ENCODE measurements around the gene BAIAP2L2.
"Not testable (repeated sequence)": the region's sequence is repeated elsewhere in the genome, so short reads cannot be mapped to it uniquely, and the experiment has no call there.

The BAIAP2L2 gene

DNA sequence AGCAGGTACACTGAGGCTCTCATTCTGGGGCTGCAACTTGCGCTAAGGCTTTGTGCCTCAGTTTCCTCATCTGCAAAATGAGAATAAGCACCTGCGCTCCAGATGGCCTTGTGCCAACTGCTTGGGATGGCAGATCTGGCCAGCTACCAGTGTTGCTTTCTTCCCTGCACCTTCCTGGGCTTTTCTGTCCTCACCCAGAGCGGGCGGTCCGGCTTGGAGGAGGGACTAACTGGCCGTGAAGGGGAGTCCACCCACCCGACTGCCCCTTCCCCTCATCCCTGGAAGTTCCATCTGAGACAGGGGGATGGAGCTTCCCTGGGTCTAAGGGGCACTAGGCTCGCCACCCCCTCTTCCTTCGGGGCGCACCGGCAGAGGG is 30.0 kb downstream of the BAIAP2L2 start:
- FAIRE-seq: no peak

DNA sequence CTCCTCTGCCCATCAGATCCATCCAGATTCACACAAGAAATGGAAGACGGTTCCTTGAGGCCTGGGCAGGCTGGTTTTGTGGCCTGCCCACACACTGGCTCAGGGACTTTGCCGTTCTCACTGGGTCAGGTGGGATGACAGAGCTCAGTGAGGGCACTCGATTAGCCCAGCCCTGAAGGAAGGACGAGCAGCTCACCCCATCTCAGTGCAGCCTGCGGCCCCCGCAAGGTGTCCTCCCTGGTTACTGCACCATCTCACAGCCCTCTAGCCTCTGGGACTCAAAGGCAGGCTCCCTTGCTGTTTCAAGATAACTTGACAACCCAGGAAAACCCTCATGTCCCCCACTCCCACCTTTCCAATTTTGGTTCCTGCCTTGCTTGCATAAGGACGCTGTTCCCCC is 30.7 kb downstream of the BAIAP2L2 start:
- FAIRE-seq: no peak

DNA sequence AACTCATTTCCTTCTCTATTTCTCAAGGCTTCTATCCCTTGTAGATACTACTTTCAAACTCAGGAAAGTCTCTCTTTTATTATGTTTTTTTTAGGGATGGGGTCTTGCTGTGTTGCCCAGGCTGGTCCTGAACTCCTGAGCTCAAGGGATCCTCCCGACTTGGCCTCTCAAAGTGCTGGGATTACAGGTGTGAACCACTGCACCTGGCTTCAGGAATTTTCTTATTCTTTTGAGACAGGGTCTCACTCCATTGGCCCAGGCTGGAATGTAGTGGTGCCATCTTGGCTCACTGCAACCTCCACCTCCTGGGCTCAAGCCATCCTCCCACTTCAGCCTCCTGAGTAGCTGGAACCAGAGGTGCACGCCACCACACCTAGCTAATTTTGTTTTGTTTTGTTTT is 31.3 kb downstream of the BAIAP2L2 start:
- FAIRE-seq: not testable (repeated sequence)

DNA sequence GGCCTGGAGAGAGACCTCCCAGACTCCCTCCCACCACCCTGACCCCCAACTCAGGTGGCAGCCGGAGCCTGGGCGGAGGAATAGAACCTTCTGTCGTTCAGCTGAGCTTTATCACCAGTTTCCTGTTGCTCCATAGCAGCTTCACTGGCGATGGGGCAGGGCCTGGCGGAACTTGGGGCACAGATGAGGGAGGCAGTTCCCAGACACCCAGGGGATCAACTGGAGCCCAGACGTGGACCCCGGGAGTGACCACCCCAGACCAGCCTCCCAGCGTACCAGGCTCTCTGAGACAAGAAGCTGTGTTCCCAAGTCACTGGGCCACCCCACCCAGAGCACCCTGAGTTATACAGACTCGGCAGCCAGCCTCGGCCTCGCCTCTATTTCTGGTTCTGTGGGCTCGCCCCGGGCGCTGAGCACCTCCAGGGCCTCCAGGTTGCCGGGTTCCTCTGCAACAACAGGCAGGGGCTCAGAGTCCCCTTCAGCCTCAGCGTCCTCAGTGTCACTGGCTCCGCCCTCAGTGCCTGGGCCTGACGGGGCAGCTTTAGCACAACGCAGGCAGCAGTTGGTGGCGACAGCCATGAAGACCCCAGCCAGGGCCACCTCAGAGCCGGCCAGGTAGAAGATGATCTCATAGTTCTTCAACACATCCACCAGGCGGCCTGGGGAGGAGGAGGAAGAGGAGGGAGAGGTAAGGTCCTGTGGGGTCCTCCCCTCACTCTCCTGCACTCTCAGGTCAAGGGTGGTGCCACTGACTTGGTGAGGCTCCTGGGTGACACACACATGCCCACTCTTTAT is 32.2 kb downstream of the BAIAP2L2 start:
- FAIRE-seq: no peak

DNA sequence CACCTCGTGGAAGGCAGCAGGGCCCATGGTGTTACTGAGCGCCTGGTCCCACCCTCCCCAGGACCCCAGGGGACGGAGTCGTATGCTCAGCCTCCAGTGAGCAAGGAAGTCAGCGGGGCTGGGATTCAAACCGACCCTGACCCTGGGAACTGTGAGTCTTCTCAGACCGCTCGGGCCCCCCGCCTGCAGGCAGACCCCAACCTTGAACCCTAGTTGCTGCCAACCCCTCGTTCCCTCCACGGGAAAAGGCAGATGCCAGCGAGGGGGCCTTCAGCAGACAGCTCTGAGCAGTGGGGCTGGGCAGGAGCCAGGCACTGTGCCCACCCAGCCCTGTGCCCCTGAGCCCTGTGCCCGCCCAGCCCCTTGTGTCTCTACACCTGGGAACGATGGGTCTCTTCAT is 32.9 kb downstream of the BAIAP2L2 start:
- no peak for FAIRE-seq

DNA sequence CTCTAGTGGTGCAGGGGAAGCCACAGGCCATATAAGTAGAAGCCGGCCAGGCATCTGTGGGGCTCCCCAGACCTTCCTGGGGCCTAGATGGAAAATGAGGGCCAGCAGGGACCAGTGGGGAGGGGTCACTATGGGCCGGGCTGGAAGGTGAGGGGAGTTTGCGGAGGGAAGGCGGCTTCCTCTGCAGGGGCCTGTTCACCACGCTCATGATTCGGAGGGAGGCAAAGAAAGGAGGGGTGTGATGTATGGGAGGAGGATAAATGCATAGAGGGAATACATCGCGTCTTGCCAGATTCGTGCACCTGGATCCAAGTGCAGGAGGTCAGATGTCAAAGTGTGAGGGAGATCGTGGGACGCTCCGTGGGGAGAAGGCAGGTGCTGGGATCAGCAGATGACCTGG is 33.4 kb downstream of the BAIAP2L2 start:
- no peak for FAIRE-seq

DNA sequence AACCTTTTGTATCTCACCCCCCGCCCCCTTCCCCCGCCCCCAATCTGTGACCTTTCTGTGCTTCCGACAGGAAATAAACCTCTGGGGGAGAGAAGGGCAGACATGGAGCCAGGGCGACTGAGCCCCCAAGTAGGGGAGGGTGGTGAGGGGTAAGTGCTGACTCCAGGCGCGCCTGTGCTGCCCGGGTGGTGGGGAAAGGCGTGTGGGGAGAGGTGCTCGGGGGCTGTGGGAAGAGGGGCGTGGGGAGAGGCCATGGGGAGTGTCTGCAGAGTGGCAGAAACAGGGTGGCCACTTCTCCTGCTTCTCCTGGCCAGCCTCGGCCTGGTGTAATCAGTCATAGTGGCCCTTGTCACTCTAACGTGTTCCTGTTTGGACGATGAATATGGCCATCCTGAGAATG is 34.5 kb downstream of the BAIAP2L2 start:
- FAIRE-seq: no peak

DNA sequence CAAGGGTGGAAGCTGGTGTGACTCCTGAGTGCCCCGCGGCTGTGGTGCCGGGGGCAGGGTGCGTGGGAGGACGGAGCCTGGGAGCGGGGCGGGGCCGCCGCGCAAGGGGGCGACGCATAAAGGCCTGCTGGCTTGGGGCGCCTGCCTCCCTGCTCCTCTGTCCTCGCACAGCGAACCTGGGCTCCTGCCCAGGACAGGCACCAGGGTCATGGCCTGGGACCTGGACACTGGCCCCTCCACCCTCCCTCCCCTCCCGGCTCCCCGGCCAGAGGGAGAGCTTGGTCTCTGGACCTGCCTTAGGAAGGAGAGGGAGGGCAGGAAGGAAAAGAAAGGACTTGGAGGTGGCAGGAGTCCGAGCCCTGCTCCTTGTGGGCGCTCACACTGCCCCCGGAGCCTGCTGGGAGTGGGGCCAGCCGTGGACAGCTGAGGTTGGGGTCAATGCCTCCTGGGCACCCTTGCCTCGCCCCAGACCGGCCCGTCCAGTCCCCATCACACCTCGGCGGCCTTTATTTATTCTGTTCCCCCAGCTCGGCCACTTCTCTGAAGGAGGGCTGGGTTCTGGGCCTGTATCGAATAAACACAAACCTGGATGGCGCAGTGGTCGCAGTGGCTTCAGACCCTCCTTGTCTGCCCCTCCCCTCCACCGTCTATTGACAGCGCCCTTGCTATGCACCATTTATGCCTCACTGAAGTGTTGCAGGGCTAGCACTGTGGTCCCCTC is 35.2 kb downstream of the BAIAP2L2 start:
- FAIRE-seq: no peak

DNA sequence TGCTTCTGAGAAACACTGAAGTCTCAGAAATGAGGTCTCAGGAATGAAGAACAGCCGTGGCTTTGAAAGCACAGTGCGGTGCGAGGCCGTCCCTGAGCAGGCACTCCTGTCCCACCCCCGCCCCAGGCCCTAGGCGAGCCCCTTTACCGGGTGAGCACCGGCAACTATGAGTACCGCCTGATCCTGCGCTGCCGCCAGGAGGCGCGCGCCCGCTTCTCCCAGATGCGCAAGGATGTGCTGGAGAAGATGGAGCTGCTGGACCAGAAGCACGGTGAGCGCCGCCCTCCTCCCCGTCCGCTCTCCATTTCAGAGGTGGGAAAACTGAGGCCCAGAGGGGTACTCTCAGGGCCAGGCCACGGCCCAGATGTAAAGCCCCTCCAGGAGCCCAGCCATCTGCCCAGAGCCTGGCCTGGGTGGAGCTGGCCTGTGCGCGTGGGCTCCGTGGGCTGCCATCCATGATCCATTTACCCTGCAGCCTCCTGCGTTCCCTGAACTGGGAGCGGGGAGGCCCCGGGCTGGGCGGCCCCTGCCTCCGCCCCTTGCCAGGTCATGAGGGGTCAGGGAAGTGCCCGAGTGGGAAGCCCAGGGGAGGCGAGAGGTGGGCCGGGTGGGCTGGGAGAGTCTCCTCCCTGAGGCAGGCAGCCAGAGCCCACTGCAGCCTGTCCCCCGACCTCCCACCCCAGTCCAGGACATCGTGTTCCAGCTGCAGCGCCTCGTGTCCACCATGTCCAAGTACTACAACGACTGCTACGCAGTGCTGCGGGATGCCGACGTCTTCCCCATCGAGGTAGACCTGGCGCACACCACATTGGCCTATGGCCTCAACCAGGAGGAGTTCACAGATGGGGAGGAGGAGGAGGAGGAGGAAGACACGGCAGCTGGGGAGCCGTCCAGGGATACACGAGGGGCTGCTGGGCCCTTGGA is 36.0 kb downstream of the BAIAP2L2 start:
- FAIRE-seq: no peak

DNA sequence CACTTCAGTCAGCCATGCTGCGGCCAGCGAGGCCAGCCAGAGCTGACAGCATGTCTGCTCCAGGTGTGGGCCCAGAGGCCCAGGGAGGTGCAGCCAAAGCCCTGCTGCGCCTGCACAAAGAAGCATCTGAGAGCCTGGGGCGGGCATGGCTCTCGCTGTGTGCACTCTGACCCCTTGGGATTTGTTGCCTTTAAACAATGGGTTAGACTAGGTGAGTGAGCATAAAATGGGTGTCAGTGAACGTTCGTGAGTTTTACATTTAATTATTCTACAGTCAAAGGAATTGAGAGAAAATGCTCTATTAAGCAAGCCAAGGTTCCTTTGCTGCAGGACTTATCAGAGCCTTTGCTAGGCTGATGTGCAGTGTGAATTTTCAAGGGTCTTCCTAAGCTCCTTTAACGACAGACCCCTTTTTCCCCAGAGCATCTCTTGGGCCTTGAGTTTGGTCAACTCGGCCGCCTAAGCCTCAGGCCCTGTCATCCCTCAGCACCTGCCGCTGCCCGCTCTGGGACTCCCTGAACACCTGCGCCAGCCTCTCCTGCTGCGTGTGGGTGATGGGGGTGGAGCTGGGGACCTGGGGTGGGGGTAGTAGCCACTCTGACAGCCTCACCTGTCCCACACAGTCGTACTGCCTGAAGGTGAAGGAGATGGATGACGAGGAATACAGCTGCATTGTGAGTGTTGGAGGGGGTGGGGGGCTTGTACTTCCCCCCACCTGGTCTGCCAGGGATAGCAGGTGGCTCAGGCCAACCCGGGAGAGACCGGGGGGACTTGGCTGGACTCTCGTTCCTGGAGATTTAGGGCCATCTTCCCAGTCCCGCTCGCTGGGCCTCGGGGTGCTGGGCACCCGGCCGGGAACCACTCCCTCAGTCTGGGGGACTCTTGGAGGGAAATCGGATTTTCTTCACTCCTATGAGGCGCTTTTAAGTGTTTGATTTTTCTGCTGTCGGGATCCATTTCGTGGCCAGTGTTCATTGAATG is 37.0 kb downstream of the BAIAP2L2 start:
- FAIRE-seq: no peak

DNA sequence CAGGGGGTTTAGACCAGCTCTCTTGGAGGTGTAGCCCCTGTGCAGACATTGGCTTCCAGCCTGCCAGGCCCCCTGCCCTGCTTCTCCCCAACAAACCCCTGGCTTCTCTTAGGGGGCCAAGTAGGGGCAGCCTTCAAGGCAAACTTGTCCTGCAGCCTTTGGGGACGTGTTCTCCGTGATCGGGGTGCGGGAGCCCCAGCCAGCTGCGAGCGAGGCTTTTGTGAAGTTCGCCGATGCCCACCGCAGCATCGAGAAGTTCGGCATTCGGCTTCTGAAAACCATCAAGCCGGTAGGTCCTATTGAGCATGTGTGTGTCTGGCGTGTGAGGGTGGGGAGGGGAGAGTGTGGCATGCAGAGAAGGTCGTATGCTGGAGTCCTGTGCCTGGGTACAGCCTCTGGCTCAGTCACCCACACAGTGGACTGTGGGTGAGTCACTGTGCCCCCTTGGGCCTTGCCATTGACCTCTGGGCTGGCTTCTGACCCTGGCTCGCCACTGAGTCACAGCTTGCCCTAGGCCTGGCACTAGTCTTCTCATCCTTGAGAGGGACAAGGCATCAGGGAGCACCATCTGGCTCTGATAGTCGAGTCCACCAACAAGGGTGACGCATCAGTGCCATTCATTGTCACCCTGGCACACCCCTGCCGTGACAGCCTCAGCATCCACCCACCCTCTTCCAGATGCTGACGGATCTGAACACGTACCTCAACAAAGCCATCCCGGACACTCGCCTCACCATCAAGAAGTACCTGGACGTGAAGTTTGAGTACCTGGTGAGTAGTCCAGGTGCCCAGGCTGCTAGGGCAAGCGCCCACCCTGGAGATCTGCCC is 37.9 kb downstream of the BAIAP2L2 start:
- no peak for FAIRE-seq

DNA sequence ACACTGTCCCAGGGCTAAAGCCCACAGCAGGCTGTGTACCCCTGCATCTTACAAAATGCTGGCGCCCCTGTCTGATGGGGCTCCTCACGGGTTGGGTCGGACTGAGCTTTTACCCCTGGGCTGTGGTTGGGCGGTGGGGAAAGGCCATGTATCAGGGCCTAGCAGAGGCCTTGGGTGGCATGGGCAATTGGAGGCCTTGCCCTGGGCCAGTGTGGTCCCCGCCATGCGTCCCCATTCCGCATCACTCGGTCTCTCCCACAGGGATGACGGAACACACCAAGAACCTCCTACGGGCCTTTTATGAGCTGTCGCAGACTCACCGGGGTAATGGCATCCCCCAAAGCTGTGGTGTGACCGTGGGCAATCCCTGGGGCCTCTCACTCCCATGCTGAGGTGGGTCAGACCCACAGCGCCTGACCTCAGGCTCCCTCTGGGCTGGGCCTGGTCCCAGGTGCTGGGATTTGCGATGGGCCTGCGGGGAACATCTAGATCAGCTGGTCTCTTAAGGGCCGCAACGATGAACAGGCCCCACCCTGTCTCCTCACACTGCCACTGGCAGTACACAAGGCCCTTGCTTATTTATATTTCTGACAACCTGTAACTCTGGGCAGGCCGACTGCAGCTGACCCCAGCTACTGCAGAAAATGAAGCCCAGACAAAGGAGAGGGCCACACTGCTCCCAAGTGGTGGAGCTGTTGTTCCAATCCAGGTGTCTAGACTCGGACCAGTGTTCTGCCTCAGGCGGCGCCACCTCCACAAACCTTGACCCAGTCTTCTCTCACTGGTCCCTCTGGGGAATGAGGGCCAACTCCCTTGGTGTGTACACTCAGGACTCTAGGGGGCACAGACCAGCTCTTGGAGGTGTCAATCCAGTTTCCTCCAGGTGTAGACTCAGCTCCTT is 38.8 kb downstream of the BAIAP2L2 start:
- FAIRE-seq: no peak

DNA sequence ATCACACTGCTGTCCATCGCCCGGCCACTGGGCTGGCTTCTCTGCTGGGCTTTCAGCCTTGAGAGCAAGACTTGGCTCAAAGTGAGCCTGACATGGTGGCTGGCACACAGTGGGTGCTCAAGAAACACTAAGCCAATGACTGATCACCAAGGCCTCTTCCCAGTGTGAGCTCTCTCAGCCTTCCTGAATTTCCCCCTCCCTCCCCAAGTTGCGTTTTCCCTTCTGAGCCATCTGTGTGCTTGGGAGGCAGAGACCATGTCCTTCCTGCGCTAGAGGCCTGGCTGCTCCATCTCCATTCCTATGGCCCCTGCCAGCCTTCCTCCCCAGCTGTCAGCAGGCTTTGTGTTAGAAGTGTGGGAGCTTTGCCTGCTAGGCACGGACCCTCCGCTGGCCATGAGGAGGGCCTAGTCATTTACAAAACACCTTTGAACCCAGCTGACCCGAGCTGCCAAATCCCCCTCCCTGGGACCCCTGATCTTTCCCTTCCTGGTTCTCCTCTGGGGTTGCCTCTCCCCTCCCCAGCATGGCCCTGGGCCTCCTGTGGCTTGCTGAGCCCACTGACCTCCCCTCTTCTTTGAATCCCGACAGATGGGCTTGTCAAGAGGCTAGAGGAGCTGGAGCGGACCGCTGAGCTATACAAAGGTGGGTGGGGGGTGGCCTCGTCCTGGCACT is 40.1 kb downstream of the BAIAP2L2 start:
- no peak for FAIRE-seq

DNA sequence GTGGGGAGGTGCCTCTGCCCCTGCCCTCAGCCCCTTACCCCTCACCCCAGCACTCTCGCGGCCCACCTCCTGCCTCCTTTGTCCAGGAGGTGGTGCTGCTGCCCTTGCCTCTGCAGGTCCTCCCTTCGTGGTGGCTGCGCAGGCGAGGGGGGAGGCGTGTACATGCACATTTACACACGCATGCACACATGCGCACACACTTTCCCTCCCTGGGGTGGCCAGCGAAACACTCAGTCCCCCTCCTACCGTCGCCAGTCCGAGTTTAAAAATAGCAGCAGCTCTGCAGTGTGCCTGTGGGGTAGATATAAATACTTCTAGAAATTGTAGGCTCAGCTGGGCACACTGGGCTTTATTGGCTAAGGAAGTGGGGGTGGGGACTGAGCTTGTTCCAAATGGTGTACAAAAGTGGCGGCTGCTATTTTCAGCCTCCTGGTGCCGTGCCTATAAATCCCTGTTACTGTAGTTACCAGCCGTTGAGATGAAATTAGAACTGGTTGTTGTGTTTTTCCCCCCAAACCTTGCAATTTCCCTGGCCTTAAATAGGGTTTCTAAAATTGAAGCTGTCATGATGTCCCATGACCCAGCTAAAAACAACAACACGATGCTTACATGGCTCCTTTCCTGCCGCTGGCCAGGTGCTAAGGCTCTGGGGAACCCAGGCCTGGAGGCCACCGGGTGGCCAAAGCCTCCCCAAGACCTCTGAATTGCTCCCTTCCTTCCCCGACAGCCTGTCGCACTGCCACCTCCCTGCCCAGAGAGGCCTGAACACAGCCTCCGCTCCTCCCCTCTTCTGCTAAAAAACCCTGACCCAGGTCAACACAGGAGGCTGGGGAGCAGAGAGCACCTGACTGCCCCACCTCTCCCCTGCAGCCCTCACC is 40.9 kb downstream of the BAIAP2L2 start:
- no peak for FAIRE-seq

DNA sequence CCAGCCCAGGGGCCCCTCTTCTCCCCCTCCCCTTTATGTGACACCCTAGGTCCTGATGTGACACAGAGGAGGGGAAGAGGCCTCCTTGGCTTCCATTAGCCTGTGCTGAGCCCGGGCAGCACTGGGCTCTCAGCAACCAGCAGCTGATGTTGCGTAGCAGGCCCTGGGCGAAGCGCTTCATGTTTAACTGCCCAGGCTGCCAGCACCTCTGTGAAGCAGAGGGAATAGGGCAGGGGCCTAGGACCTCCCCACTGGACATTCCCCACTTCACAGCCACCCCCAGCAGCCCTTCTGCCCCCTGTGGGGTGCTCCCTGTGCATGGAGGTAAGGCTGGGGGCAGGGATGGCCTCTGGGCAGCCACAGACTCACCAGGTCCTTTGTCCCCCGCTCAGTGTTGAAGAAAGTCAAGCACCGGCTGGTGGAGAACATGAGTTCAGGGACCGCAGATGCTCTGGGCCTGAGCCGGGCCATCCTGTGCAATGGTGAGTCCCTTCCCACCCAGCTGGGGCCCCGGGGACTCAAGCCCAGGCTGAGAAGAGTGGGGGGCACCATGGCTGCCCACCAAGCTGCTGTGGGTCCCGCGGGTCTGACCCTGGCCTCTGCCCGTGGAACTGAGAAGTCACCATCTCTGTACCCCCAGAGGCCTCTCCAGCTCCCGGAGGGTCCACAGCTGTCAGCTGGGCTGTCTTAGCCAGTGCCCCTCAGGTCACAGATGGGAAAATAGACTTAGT is 41.7 kb downstream of the BAIAP2L2 start:
- FAIRE-seq: no peak

DNA sequence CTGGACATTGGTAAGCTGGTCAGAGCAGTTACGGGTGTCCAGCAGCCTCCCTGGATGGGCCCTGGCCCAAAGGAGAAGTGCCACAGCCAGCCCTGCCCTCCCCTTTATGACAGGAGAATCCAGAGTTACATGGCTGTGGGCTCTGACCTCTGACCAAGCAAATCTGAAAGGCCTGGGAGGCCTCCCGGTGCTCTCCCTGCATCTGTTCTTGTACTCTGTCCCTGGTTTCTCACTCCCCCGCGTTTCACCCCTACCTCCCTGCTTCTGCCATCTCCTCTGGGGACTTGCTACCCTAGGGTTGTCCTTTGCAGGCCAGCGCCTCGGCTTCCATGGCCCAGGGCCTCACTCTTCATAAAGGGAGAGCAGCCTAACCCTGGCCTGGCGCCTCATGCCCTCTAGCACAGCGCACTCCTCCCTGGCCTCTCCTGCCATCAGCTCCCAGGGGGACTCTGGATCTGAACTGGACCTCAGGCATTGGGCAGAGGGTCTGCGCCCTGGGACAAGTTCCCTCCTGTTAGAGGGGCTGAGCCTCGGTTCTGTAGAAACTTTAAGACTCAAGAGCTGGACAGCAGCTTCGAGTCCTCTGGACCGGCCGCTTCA is 42.6 kb downstream of the BAIAP2L2 start:
- no peak for FAIRE-seq

DNA sequence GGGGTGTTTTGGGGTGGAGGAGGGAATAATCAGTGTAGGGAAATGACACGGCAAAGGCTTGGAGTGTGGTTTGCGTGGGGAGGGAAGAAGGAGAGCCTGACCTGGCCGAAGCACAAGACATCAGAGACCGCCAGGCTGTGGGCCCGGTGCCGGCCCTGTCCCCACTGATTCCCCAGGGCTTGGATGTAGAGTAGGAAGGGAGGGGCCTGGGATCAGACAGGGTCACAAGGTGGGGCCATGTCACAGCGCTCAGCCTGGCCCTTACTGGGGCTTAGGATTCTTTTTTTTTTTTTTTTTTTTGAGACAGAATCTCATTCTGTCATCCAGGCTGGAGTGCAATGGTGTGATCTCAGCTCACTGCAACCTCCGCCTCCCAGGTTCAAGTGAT is 43.5 kb downstream of the BAIAP2L2 start:
- no peak for FAIRE-seq

All from islet of Langerhans (tissue), 1 donor.